ENCODE data around the gene POSTN. TPM values are rescaled to one million over a fixed set of nuclear protein-coding genes. Genes with fewer than 3 reads are reported as not detected.

Gene POSTN
- total RNA-seq, 3 donors from 2014 or later (not counting 1 experiment from before 2014, with no cell fraction given), result not detected

- WGBS (ENCODE audit: insufficient coverage), result 98% methylated on average over 3 of the region's 4 CpGs
- Mint-ChIP-seq H3K27me3 (ENCODE audit: low read depth in 2 of 2) (no peaks in the 10 kb centered on the region), H3K4me3 (no peak overlapping the region), H3K27ac (no peak overlapping the region), H3K4me1 (no peaks in the 10 kb centered on the region), H3K36me3 (peaks cover 5% of the 10 kb centered on the region), H3K9me3 (peaks cover 3% of the 10 kb centered on the region in 2 donors)
- Histone ChIP-seq H3K36me3 (ENCODE audit: control insufficient read depth, insufficient read depth, low read length) (no peaks in the 10 kb centered on the region), H3K9me3 (ENCODE audit: control insufficient read depth, insufficient read depth, low read length) (no peaks in the 10 kb centered on the region), H3K27me3 (ENCODE audit: control insufficient read depth, insufficient read depth, low read length) (no peaks in the 10 kb centered on the region), H3K4me3 (ENCODE audit: low read length) (no peak overlapping the region), H3K4me1 (ENCODE audit: control insufficient read depth, insufficient read depth, low read length) (no peaks in the 10 kb centered on the region), H3K27ac (ENCODE audit: low read length) (no peak overlapping the region)
- intact Hi-C loops (cut with micrococcal nuclease), result no loop called here
- no peak for DNase-seq
- no peak for ATAC-seq
- no peak for TF ChIP-seq CTCF (IDR thresholded peaks at IDR 0.05)
These were observed 28.9 kb upstream of the POSTN start for GRCh38 chr13:37627428-37627827.

- no peak for TF ChIP-seq CTCF (IDR thresholded peaks at IDR 0.05)
- intact Hi-C loops (cut with micrococcal nuclease), result no loop called here
- peaks cover 12% of the 10 kb centered on the region for H3K36me3 Mint-ChIP-seq
- H3K27ac Mint-ChIP-seq, result no peak overlapping the region
- no peaks in the 10 kb centered on the region for H3K27me3 Mint-ChIP-seq (ENCODE audit: low read depth in 2 of 2)
- 72% methylated on average over 3 of the region's 3 CpGs for WGBS (ENCODE audit: insufficient coverage)
- Histone ChIP-seq H3K27ac (ENCODE audit: low read length) (no peak overlapping the region), H3K4me3 (ENCODE audit: low read length) (no peak overlapping the region), H3K27me3 (ENCODE audit: control insufficient read depth, insufficient read depth, low read length) (no peaks in the 10 kb centered on the region), H3K9me3 (ENCODE audit: control insufficient read depth, insufficient read depth, low read length) (no peaks in the 10 kb centered on the region), H3K4me1 (ENCODE audit: control insufficient read depth, insufficient read depth, low read length) (no peaks in the 10 kb centered on the region), H3K36me3 (ENCODE audit: control insufficient read depth, insufficient read depth, low read length) (no peaks in the 10 kb centered on the region)
- DNase-seq (no peak), ATAC-seq (no peak)
- no peaks in the 10 kb centered on the region for H3K4me1 Mint-ChIP-seq
- H3K9me3 Mint-ChIP-seq, result peaks cover 12 to 15% of the 10 kb centered on the region in 2 donors
- H3K4me3 Mint-ChIP-seq, result no peak overlapping the region
These were observed 23.3 kb upstream of the POSTN start for GRCh38 chr13:37621811-37622361.

- ATAC-seq (no peak), DNase-seq (no peak)
- Mint-ChIP-seq H3K4me3 (no peak overlapping the region), H3K36me3 (peaks cover 7% of the 10 kb centered on the region), H3K27me3 (ENCODE audit: low read depth in 2 of 2) (no peaks in the 10 kb centered on the region), H3K9me3 (peaks cover 9 to 15% of the 10 kb centered on the region in 2 donors), H3K27ac (no peak overlapping the region), H3K4me1 (no peaks in the 10 kb centered on the region)
- WGBS (ENCODE audit: insufficient coverage), result 74% methylated on average over 2 of the region's 2 CpGs
- no peaks in the 10 kb centered on the region for H3K4me1 ChIP-seq (ENCODE audit: control insufficient read depth, insufficient read depth, low read length)
- TF ChIP-seq CTCF (IDR thresholded peaks at IDR 0.05), result no peak
- no peaks in the 10 kb centered on the region for H3K36me3 ChIP-seq (ENCODE audit: control insufficient read depth, insufficient read depth, low read length)
- intact Hi-C loops (cut with micrococcal nuclease), result no loop called here
- no peak overlapping the region for H3K27ac ChIP-seq (ENCODE audit: low read length)
- no peak overlapping the region for H3K4me3 ChIP-seq (ENCODE audit: low read length)
- no peaks in the 10 kb centered on the region for H3K9me3 ChIP-seq (ENCODE audit: control insufficient read depth, insufficient read depth, low read length)
- H3K27me3 ChIP-seq (ENCODE audit: control insufficient read depth, insufficient read depth, low read length), result no peaks in the 10 kb centered on the region
These were observed 20.0 kb upstream of the POSTN start for GRCh38 chr13:37618554-37618953.

GRCh38 chr13:37617173-37617572 lies 18.6 kb upstream of the POSTN start:
- no peak overlapping the region for H3K4me3 ChIP-seq (ENCODE audit: low read length)
- WGBS (ENCODE audit: insufficient coverage), result 63% methylated on average over 1 of the region's 1 CpG
- H3K27ac ChIP-seq (ENCODE audit: low read length), result no peak overlapping the region
- Mint-ChIP-seq H3K4me1 (no peaks in the 10 kb centered on the region), H3K27me3 (ENCODE audit: low read depth in 2 of 2) (no peaks in the 10 kb centered on the region), H3K27ac (no peak overlapping the region), H3K36me3 (peaks cover 7% of the 10 kb centered on the region), H3K4me3 (no peak overlapping the region), H3K9me3 (peaks cover 9 to 15% of the 10 kb centered on the region in 2 donors)
- no peaks in the 10 kb centered on the region for H3K27me3 ChIP-seq (ENCODE audit: control insufficient read depth, insufficient read depth, low read length)
- no peaks in the 10 kb centered on the region for H3K36me3 ChIP-seq (ENCODE audit: control insufficient read depth, insufficient read depth, low read length)
- no peaks in the 10 kb centered on the region for H3K4me1 ChIP-seq (ENCODE audit: control insufficient read depth, insufficient read depth, low read length)
- no peaks in the 10 kb centered on the region for H3K9me3 ChIP-seq (ENCODE audit: control insufficient read depth, insufficient read depth, low read length)
- DNase-seq (no peak), ATAC-seq (no peak)
- intact Hi-C loops (cut with micrococcal nuclease), result no loop called here
- no peak for TF ChIP-seq CTCF (IDR thresholded peaks at IDR 0.05)

Data from natural killer cell (primary cell).